HCT116 (cell line): ENCODE data around the gene CTSL. TPM values are rescaled to one million over a fixed set of nuclear protein-coding genes. Genes with fewer than 3 reads are reported as not detected.

Experiments
- ATAC-seq: fragments of 200-7000 bp; cut with Tn5 transposase; 2 replicates; pipeline ENCODE4 v1.9.1; 2020; ENCODE audit warnings: mild to moderate bottlenecking, moderate library complexity
- BruUV-seq: library from RNA; stranded (reverse); fragments of 400-500 nt; replicated peaks from 2 replicates; lab custom pipeline; 2021; lab: Mats Ljungman, UMichigan
- CTCF ChIA-PET: fragments of 300-600 bp; sonication (Branson Sonifier 250); formaldehyde crosslinking; loops from one replicate; lab custom pipeline; 2021; ENCODE audit warnings: antibody characterized with exemption; lab: Charles Lee
- POLR2A ChIA-PET: fragments of 300-600, 350-600 bp; sonication (Branson Sonifier 250); formaldehyde crosslinking; loops from one replicate; lab custom pipeline; 2021; ENCODE audit warnings: antibody characterized with exemption; lab: Charles Lee
- RAD21 ChIA-PET, 2 experiments: fragments of 300-600 bp; sonication (Branson Sonifier 250); formaldehyde crosslinking; loops; one replicate each; lab custom pipeline; 2023; ENCODE audit warnings: low total read pairs in 2 of 2; ENCODE audit not compliant: uncharacterized antibody in 2 of 2, unreplicated experiment in 2 of 2, low non-redundant PET in 1 of 2; lab: Charles Lee
- DNase-seq: peaks from one replicate; pipeline ENCODE4 v3.0.0-alpha.2; 2010; ENCODE audit warnings: low read depth, low spot score
- H2AFZ ChIP-seq: fragments of 200-600 bp; shearing (Covaris generic), sonication (generic); 2 replicates; pipeline ENCODE4 v1.6.1; 2017; ENCODE audit warnings: low read depth, mixed run types, mixed read lengths, antibody characterized with exemption, low read length; ENCODE audit not compliant: poor library complexity, severe bottlenecking
- H3K27ac ChIP-seq: 2 replicates; pipeline ENCODE4 v1.5.1; 2012; ENCODE audit warnings: low read depth, low read length
- H3K27me3 ChIP-seq: fragments of 200-600 bp; sonication (generic); 2 replicates; pipeline ENCODE4 v1.6.1; 2016; ENCODE audit warnings: mixed run types, low read length, mixed read lengths; ENCODE audit not compliant: insufficient read depth
- H3K36me3 ChIP-seq, 2 experiments: fragments of 200-500 bp in 1 of 2; fragments of 200-600 bp in 1 of 2; sonication (Bioruptor generic) in 1 of 2; sonication (generic) in 1 of 2; 2 replicates each; pipeline versions ENCODE4 v1.5.1 to v1.6.1; 2014 to 2016; ENCODE audit warnings: low read length in 2 of 2, inconsistent platforms in 1 of 2, mixed read lengths in 1 of 2, mixed run types in 1 of 2; ENCODE audit not compliant: insufficient read depth in 2 of 2, control insufficient read depth in 1 of 2
- H3K4me1 ChIP-seq, 2 experiments: fragments of 200-600 bp in 1 of 2; sonication (generic) in 1 of 2; 2 replicates each; pipeline versions ENCODE4 v1.5.1 to v1.6.1; 2012 to 2017; ENCODE audit warnings: low read length in 2 of 2, inconsistent platforms in 1 of 2, mild to moderate bottlenecking in 1 of 2, mixed read lengths in 1 of 2, mixed run types in 1 of 2, moderate library complexity in 1 of 2; ENCODE audit not compliant: insufficient read depth in 2 of 2, control insufficient read depth in 1 of 2
- H3K4me2 ChIP-seq: fragments of 200-600 bp; sonication (generic); 2 replicates; pipeline ENCODE4 v1.6.1; 2017; ENCODE audit warnings: mixed run types, low read length, mixed read lengths
- H3K4me3 ChIP-seq, 2 experiments: fragments of 200-600 bp in 1 of 2; sonication (generic) in 1 of 2; replicated peaks in 1 of 2; 2 replicates each; pipeline ENCODE4 v1.5.1; 2011 to 2016; ENCODE audit warnings: low read length in 2 of 2, control low read depth in 1 of 2, low read depth in 1 of 2, mild to moderate bottlenecking in 1 of 2, mixed read lengths in 1 of 2, mixed run types in 1 of 2
- H3K79me2 ChIP-seq: fragments of 200-600 bp; sonication (generic); 2 replicates; pipeline ENCODE4 v1.6.1; 2017; ENCODE audit warnings: mild to moderate bottlenecking, mixed run types, low read length, moderate library complexity, mixed read lengths; ENCODE audit not compliant: insufficient read depth
- H3K9ac ChIP-seq: fragments of 200-600 bp; sonication (generic); 2 replicates; pipeline ENCODE4 v1.6.1; 2016; ENCODE audit warnings: low read length, mixed read lengths
- H3K9me2 ChIP-seq: fragments of 200-600 bp; sonication (generic), shearing (Covaris generic); 2 replicates; pipeline ENCODE4 v1.6.1; 2017; ENCODE audit warnings: mixed run types, mild to moderate bottlenecking, moderate library complexity; ENCODE audit not compliant: insufficient read depth
- H3K9me3 ChIP-seq, 2 experiments: fragments of 200-500 bp in 1 of 2; fragments of 200-600 bp in 1 of 2; sonication (Bioruptor generic) in 1 of 2; sonication (generic) in 1 of 2; 2 replicates each; pipeline ENCODE4 v1.6.1; 2014 to 2017; ENCODE audit warnings: low read length in 2 of 2, mixed read lengths in 2 of 2, inconsistent platforms in 1 of 2, low read depth in 1 of 2, mild to moderate bottlenecking in 1 of 2, mixed run types in 1 of 2, moderate library complexity in 1 of 2; ENCODE audit not compliant: control insufficient read depth in 1 of 2, insufficient read depth in 1 of 2
- H4K20me1 ChIP-seq: fragments of 200-600 bp; sonication (generic), shearing (Covaris generic); 2 replicates; pipeline ENCODE4 v1.6.1; 2017; ENCODE audit warnings: mixed run types, mild to moderate bottlenecking, moderate library complexity; ENCODE audit not compliant: insufficient read depth
- CBX3 ChIP-seq: IDR thresholded peaks from 2 replicates; pipeline ENCODE4 v1.6.1; 2012; ENCODE audit warnings: low read depth
- CEBPB ChIP-seq: IDR thresholded peaks from 2 replicates; pipeline ENCODE4 v1.6.1; 2012; ENCODE audit warnings: low read depth
- CTCF ChIP-seq, 3 experiments: fragments of 200-600 bp in 1 of 3; sonication (generic) in 1 of 3; IDR thresholded peaks in 2 of 3; conservative IDR thresholded peaks in 1 of 3; 2 replicates each; pipeline ENCODE4 v1.5.1; 2012 to 2017; ENCODE audit warnings: low read depth in 2 of 3, low read length in 2 of 3, antibody characterized with exemption in 1 of 3, borderline replicate concordance in 1 of 3, control low read depth in 1 of 3, mild to moderate bottlenecking in 1 of 3, mixed read lengths in 1 of 3, mixed run types in 1 of 3, moderate library complexity in 1 of 3; ENCODE audit not compliant: insufficient read depth in 1 of 3
- EGR1 ChIP-seq: IDR thresholded peaks from 2 replicates; pipeline ENCODE4 v1.6.1; 2012; ENCODE audit warnings: low read depth
- ELF1 ChIP-seq: IDR thresholded peaks from 2 replicates; pipeline ENCODE4 v1.6.1; 2012; ENCODE audit warnings: low read depth, borderline replicate concordance
- EZH2phosphoT487 ChIP-seq: fragments of 200-600 bp; IDR thresholded peaks from 2 replicates; pipeline ENCODE4 v1.6.1; 2018; ENCODE audit warnings: antibody characterized with exemption, borderline replicate concordance
- FOSL1 ChIP-seq: IDR thresholded peaks from 2 replicates; pipeline ENCODE4 v1.6.1; 2012; ENCODE audit warnings: low read depth
- MAX ChIP-seq: IDR thresholded peaks from 2 replicates; pipeline ENCODE4 v1.6.1; 2012
- POLR2A ChIP-seq: IDR thresholded peaks from 2 replicates; pipeline ENCODE4 v1.7.0; 2011; ENCODE audit warnings: borderline replicate concordance; ENCODE audit not compliant: insufficient read depth, insufficient read length; ENCODE audit errors: extremely low read depth
- POLR2AphosphoS5 ChIP-seq: IDR thresholded peaks from 2 replicates; pipeline ENCODE4 v1.6.1; 2011; ENCODE audit warnings: mild to moderate bottlenecking, low read depth, low read length, moderate library complexity
- RAD21 ChIP-seq: IDR thresholded peaks from 2 replicates; pipeline ENCODE4 v1.6.1; 2012; ENCODE audit warnings: low read depth, mild to moderate bottlenecking
- SIN3A ChIP-seq: IDR thresholded peaks from 2 replicates; pipeline ENCODE4 v1.6.1; 2012; ENCODE audit warnings: low read depth
- SP1 ChIP-seq: IDR thresholded peaks from 2 replicates; pipeline ENCODE4 v1.6.1; 2012; ENCODE audit warnings: low read depth
- TCF7L2 ChIP-seq: IDR thresholded peaks from 2 replicates; pipeline ENCODE4 v1.7.0; 2011; ENCODE audit warnings: borderline replicate concordance, inconsistent platforms; ENCODE audit not compliant: insufficient read depth, insufficient read length; ENCODE audit errors: extremely low read depth
- ZNF274 ChIP-seq: fragments of 200-500 bp; sonication (Bioruptor generic); IDR thresholded peaks from 2 replicates; pipeline ENCODE4 v1.6.1; 2014; ENCODE audit warnings: mild to moderate bottlenecking, low read depth, low read length, inconsistent platforms
- intact Hi-C: fragments of 100-400 bp; cut with micrococcal nuclease; formaldehyde crosslinking; loops from 2 replicates; pipeline ENCODE4 v1.10.0; 2022
- total RNA-seq: library from RNA; stranded (reverse); gene quantifications from one replicate; pipeline ENCODE4 v1.2.1, GENCODE V29; 2021; ENCODE audit not compliant: unreplicated experiment
- TF ChIP-seq, protein P1 (sequence below): IDR thresholded peaks from 2 replicates; pipeline ENCODE4 v1.6.1; 2012
- TF ChIP-seq, protein P2 (sequence below): IDR thresholded peaks from 2 replicates; pipeline ENCODE4 v1.6.1; 2011; ENCODE audit warnings: mild to moderate bottlenecking, low read length, moderate library complexity; ENCODE audit not compliant: insufficient replicate concordance; ENCODE audit errors: extremely low read depth

CTSL gene
- total RNA-seq, 1 experiment from 2014 or later = 63.1 TPM

GRCh38 chr9:87703636-87704276 lies 22.2 kb upstream of the CTSL start:
- ATAC-seq (no peak), DNase-seq (no peak)
- RAD21 ChIA-PET = no interaction called here
- Histone ChIP-seq H3K27ac (no peak overlapping the region), H3K27me3 (no peaks in the 10 kb centered on the region), H3K9ac (no peak overlapping the region), H3K9me2 (no peaks in the 10 kb centered on the region), H3K79me2 (no peaks in the 10 kb centered on the region), H2AFZ (no peak overlapping the region), H4K20me1 (no peaks in the 10 kb centered on the region), H3K9me3 (no peaks in the 10 kb centered on the region), H3K4me2 (peak overlapping the region; percentile 21; the same call in 1 of the 2 replicates), H3K36me3 (no peaks in the 10 kb centered on the region), H3K4me1 (peaks cover 0 to 17% of the 10 kb centered on the region in 2 experiments; a peak in 2 of 4 replicates), H3K4me3 (no peak overlapping the region)
- no TSS peak for BruUV-seq
- intact Hi-C loops = no loop called here
- TF ChIP-seq, protein P1, sequence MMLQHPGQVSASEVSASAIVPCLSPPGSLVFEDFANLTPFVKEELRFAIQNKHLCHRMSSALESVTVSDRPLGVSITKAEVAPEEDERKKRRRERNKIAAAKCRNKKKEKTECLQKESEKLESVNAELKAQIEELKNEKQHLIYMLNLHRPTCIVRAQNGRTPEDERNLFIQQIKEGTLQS = no peak
- TF ChIP-seq, protein P2, sequence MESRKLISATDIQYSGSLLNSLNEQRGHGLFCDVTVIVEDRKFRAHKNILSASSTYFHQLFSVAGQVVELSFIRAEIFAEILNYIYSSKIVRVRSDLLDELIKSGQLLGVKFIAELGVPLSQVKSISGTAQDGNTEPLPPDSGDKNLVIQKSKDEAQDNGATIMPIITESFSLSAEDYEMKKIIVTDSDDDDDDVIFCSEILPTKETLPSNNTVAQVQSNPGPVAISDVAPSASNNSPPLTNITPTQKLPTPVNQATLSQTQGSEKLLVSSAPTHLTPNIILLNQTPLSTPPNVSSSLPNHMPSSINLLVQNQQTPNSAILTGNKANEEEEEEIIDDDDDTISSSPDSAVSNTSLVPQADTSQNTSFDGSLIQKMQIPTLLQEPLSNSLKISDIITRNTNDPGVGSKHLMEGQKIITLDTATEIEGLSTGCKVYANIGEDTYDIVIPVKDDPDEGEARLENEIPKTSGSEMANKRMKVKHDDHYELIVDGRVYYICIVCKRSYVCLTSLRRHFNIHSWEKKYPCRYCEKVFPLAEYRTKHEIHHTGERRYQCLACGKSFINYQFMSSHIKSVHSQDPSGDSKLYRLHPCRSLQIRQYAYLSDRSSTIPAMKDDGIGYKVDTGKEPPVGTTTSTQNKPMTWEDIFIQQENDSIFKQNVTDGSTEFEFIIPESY = no peak
- no peak for TF ChIP-seq RAD21
- TF ChIP-seq CTCF (IDR thresholded peaks at IDR 0.05 in 2 of 3, conservative IDR thresholded peaks at IDR 0.05 in 1 of 3; ENCODE audit: borderline replicate concordance in 1 of 3, insufficient read depth in 1 of 3, low read depth in 2 of 3, low read length in 2 of 3) = no peak
- TF ChIP-seq POLR2A = no peak
- no peak for TF ChIP-seq ZNF274
- TF ChIP-seq SIN3A = no peak
- peak; percentile 30; the same call in 1 of the 2 replicates for TF ChIP-seq CEBPB
- no peak for TF ChIP-seq EZH2phosphoT487
- TF ChIP-seq CBX3 = no peak
- TF ChIP-seq ELF1 = no peak
- no peak for TF ChIP-seq POLR2AphosphoS5
- no peak for TF ChIP-seq SP1
- TF ChIP-seq MAX = no peak
- no peak for TF ChIP-seq TCF7L2
- no peak for TF ChIP-seq EGR1
- TF ChIP-seq FOSL1 = peak; percentile 12; the same call in 1 of the 2 replicates
- POLR2A ChIA-PET = interaction anchor here (1.2 kb wide), 1 partner anchor 22 kb away, joined by 5 read pairs; the partner anchor contains the start of gene CTSL
- CTCF ChIA-PET = interaction anchor here (0.8 kb wide), 1 partner anchor 19 kb away, joined by 3 read pairs; no protein-coding TSS in a partner anchor
